Subcutaneous adipose tissue (tissue), 4 donors: ENCODE data around the gene RBM33. TPM values are rescaled to one million over a fixed set of nuclear protein-coding genes. Genes with fewer than 3 reads are reported as not detected.

Experiments
- CTCF ChIP-seq: fragments of 450-650 bp; IDR thresholded peaks from one replicate; pipeline ENCODE4 v1.5.1; 2016; ENCODE audit warnings: low read depth, mild to moderate bottlenecking, control low read depth, antibody characterized with exemption, moderate library complexity
- total RNA-seq, 4 donors: library from RNA; depleted of rRNA; stranded (reverse); fragments of >200 nt; gene quantifications; one replicate each; pipeline ENCODE4 v1.1.0, GENCODE V29; 2016

The RBM33 gene
- total RNA-seq, 4 donors from 2014 or later = 33.9 to 69.1 (median 46.2) TPM

- TF ChIP-seq CTCF = no peak
Observed at GRCh38 chr7:155751409-155751808, 106.9 kb downstream of the RBM33 start.

GRCh38 chr7:155752756-155753445 is 108.4 kb downstream of the RBM33 start:
- TF ChIP-seq CTCF = no peak

- no peak for TF ChIP-seq CTCF
Observed at GRCh38 chr7:155753446-155753965, 109.0 kb downstream of the RBM33 start.

- no peak for TF ChIP-seq CTCF
Observed at GRCh38 chr7:155754165-155754564, 109.7 kb downstream of the RBM33 start.

- TF ChIP-seq CTCF = no peak
Observed at GRCh38 chr7:155755026-155755425, 110.6 kb downstream of the RBM33 start.

- no peak for TF ChIP-seq CTCF
Observed at GRCh38 chr7:155756322-155756721, 111.9 kb downstream of the RBM33 start.

GRCh38 chr7:155758348-155758747 is 113.9 kb downstream of the RBM33 start:
- TF ChIP-seq CTCF = no peak
